Measurements from ENCODE around the gene FDXR. TPM values are rescaled to one million over a fixed set of nuclear protein-coding genes. Genes with fewer than 3 reads are reported as not detected.

The FDXR gene
- total and polyA plus RNA-seq, 9 of the 15 experiments (the other 6 are each of a cell fraction or from before 2014, with no cell fraction given): 0.89 to 70.7 (median 30.9) TPM

GRCh38 chr17:74873037-74873873 lies 461 bp upstream of the FDXR start (continued):
- TF ChIP-seq PBX2 (CRISPR knock-in tag; IDR thresholded peaks at IDR 0.05; ENCODE audit: low read depth): no peak
- TF ChIP-seq PBX2 (tag; conservative IDR thresholded peaks at IDR 0.05; ENCODE audit: low read depth): no peak
- peak; percentile 56 for TF ChIP-seq MYC (IDR thresholded peaks at IDR 0.05; ENCODE audit: low read depth, low read length)
- peak; percentile 42; the same call in 1 of the 2 replicates for TF ChIP-seq MYC (CRISPR knock-in tag; IDR thresholded peaks at IDR 0.05; ENCODE audit: borderline replicate concordance, low read depth)
- no peak for TF ChIP-seq HNRNPH1 (optimal IDR thresholded peaks at IDR 0.05; ENCODE audit: low read depth, low read length)
- no peak for TF ChIP-seq EWSR1 (IDR thresholded peaks at IDR 0.05; ENCODE audit: borderline replicate concordance, low read depth, partially characterized antibody)
- TF ChIP-seq KDM1A (IDR thresholded peaks at IDR 0.05): no peak
- TF ChIP-seq THAP12 (CRISPR knock-in tag; IDR thresholded peaks at IDR 0.05): peak; percentile 86; the same call in 1 of the 2 replicates
- no peak for TF ChIP-seq MED1 (CRISPR knock-in tag; IDR thresholded peaks at IDR 0.05; ENCODE audit: borderline replicate concordance)
- TF ChIP-seq ZNF12 (CRISPR knock-in tag; IDR thresholded peaks at IDR 0.05): no peak
- no peak; the same call in 1 of the 2 replicates for TF ChIP-seq FOXM1 (IDR thresholded peaks at IDR 0.05; ENCODE audit: low read depth)
- no peak for TF ChIP-seq FOXM1 (CRISPR knock-in tag; IDR thresholded peaks at IDR 0.05; ENCODE audit: low read depth)
- 0 out of 2 replicates have a peak, but pooled peaks have one; percentile 45 for TF ChIP-seq KLF1 (tag; IDR thresholded peaks at IDR 0.05)
- TF ChIP-seq TEAD2 (tag; IDR thresholded peaks at IDR 0.05): no peak
- TF ChIP-seq FOXO4 (CRISPR knock-in tag; IDR thresholded peaks at IDR 0.05): no peak
- TF ChIP-seq TBP (optimal IDR thresholded peaks at IDR 0.05; ENCODE audit: low read depth, low read length): peak; percentile 88
- peak; percentile 88 for TF ChIP-seq SUPT5H (IDR thresholded peaks at IDR 0.05)
- TF ChIP-seq HEY1 (CRISPR knock-in tag; IDR thresholded peaks at IDR 0.05; ENCODE audit: borderline replicate concordance): peak; percentile 57; the same call in 1 of the 2 replicates
- no peak for TF ChIP-seq IRF1 (CRISPR knock-in tag; IDR thresholded peaks at IDR 0.05; ENCODE audit: borderline replicate concordance)
